A172 (cell line): ENCODE measurements around the gene ZSWIM6. TPM values are rescaled to one million over a fixed set of nuclear protein-coding genes. Genes with fewer than 3 reads are reported as not detected.

Source experiments
- DNase-seq: peaks from one replicate; pipeline ENCODE4 v3.0.0-alpha.2; 2015; ENCODE audit warnings: low spot score
- total RNA-seq: library from RNA; depleted of rRNA; stranded (reverse); fragments of >200 nt; shearing (Covaris generic); gene quantifications from 2 replicates; pipeline ENCODE4 v1.2.3, GENCODE V29; 2014; rRNA removed

Gene ZSWIM6
- total RNA-seq, 1 experiment from 2014 or later = 5.9 TPM

DNA sequence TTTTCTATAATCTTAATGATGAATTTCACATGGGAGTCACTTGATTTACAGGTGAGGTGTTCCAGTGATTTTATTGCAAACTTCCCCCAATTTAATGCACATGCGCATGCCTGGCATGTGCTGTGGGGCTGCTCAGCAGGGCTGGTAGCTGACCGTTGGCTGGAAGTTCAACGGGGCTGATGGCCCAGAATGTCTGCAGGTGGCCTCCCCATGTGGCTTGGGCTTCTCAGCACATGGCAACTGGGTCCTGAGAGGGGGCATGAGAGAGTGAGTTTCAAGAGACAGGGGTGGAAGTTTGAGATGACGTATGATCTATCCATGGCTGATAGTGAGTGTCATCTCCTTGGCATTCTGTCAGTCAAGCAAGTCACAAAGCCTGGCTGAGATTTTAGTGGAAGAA lies 259.8 kb downstream of the ZSWIM6 start:
- no peak for DNase-seq

DNA sequence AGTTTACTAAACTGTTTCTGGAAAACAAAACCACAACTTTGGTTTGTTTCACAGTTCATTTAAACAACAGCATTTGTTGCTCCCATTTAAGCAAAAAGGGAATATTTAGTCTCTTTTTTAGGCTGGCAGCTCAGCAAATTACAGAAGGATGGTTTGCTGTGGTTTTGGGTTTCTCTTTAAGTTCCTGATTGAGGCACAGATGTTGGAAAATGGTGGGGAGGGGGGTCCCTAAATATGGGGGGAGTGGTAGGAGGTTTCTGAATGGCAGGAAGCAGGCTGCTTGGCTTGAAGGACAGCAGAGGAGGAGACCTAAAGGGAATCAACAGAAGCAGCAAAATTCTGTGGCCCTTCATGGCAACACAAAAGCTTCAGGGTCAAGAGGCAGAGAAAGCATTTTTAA lies 263.4 kb downstream of the ZSWIM6 start:
- no peak for DNase-seq

Other genes with a start within 250 kb of the ZSWIM6 start
- 80.4 and 115 TPM in 2 replicates for gene SMIM15, start 169.8 kb upstream of the ZSWIM6 start, total RNA-seq